Smooth muscle cell of the umbilical artery (primary cell): ENCODE data around the gene CAB39. TPM values are rescaled to one million over a fixed set of nuclear protein-coding genes. Genes with fewer than 3 reads are reported as not detected.

Source experiments
- total RNA-seq: library from RNA; depleted of rRNA; stranded (reverse); fragments of >200 nt; gene quantifications from 2 replicates; pipeline ENCODE4 v1.2.3, GENCODE V29; 2014

CAB39 gene
- 63.8 and 81.5 TPM in 2 replicates for total RNA-seq

GRCh38 chr2:230712443-230713330 lies at the start of gene CAB39:
Gene CAB39 (plus strand): TSS chr2:230712842. CDS start chr2:230760002, 47,160 bp downstream.

GRCh38 chr2:230864605-230865306 lies 152.1 kb downstream of the CAB39 start, which contains the start of gene ITM2C:
Gene ITM2C (plus strand): TSS chr2:230864942. CDS start chr2:230865026, 84 bp downstream.

Other genes starting within 250 kb of the CAB39 start
- gene ITM2C, start 152.1 kb downstream of the CAB39 start, total RNA-seq, result 65.6 and 164 TPM in 2 replicates
- not detected in 2 replicates for gene GPR55, start 212.4 kb downstream of the CAB39 start, total RNA-seq